ENCODE data around the gene NCKAP1.

NCKAP1 gene

DNA sequence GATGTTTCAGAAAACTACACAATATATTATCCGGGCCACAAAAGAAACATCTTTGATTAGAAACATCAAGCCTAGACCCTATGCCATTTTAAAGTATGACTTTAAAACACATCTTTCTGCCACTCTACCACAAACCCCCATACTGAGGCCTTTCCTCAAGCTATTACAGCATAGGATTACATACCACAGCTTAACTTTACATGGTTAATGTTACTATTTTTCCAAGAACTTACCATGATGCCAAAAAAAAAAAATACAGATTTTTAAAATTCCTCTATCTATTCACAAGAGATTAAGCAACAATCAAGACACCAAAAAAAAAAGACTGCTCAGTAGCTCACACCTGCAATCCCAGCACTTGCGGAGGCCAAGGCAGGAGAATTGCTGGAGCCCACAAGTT lies 9.0 kb downstream of the NCKAP1 start:
- TF ChIP-seq, protein P1, sequence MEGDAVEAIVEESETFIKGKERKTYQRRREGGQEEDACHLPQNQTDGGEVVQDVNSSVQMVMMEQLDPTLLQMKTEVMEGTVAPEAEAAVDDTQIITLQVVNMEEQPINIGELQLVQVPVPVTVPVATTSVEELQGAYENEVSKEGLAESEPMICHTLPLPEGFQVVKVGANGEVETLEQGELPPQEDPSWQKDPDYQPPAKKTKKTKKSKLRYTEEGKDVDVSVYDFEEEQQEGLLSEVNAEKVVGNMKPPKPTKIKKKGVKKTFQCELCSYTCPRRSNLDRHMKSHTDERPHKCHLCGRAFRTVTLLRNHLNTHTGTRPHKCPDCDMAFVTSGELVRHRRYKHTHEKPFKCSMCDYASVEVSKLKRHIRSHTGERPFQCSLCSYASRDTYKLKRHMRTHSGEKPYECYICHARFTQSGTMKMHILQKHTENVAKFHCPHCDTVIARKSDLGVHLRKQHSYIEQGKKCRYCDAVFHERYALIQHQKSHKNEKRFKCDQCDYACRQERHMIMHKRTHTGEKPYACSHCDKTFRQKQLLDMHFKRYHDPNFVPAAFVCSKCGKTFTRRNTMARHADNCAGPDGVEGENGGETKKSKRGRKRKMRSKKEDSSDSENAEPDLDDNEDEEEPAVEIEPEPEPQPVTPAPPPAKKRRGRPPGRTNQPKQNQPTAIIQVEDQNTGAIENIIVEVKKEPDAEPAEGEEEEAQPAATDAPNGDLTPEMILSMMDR (IDR thresholded peaks at IDR 0.05; ENCODE audit: insufficient read depth, low read depth, low read length, missing control alignments): no peak
- DNase-seq (ENCODE audit: low read depth): no peak
- no peak overlapping the region for H3K4me3 ChIP-seq (ENCODE audit: low read depth, low read length)

DNA sequence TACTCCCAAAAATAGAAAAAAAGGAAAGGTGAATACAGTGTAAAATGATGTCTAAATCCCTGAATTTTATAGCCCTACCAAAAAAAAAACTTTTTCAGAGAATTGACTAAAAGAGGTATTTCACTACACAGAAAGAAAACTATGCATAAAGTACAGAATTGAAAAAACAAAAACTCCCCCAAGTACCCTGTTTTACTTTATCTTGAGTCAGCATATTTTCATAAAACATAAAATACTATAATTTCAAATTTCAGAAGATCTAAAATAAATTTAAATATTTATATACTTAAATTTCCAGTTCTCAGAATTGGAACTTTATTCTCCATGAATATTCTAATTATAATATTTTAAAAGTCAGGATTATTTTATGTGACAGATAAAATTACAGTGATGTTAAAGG lies 10.1 kb downstream of the NCKAP1 start:
- no peak overlapping the region for H3K4me3 ChIP-seq (ENCODE audit: low read depth, low read length)
- TF ChIP-seq, protein P1 (IDR thresholded peaks at IDR 0.05; ENCODE audit: insufficient read depth, low read depth, low read length, missing control alignments): no peak
- no peak for DNase-seq (ENCODE audit: low read depth)

DNA sequence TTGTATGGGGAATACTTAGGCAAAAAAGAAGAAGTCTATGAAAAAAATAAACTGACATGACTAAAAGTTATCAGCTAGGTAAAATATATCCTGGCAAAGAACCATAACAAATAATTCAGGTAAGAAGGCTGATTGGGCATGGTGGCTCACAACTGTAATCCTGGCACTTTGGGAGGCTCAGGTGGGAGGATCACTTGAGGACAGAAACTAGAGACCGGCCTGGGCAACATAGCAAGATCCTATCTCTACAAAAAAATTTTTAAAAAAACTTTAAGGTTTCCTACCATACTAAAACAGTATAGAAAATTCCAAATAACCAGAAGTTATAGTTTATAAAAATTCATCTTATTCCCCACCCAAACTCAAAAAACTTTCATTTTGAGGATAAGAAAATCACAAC lies 10.8 kb downstream of the NCKAP1 start:
- H3K4me3 ChIP-seq (ENCODE audit: low read depth, low read length): no peak overlapping the region
- DNase-seq (ENCODE audit: low read depth): no peak
- TF ChIP-seq, protein P1 (IDR thresholded peaks at IDR 0.05; ENCODE audit: insufficient read depth, low read depth, low read length, missing control alignments): no peak

DNA sequence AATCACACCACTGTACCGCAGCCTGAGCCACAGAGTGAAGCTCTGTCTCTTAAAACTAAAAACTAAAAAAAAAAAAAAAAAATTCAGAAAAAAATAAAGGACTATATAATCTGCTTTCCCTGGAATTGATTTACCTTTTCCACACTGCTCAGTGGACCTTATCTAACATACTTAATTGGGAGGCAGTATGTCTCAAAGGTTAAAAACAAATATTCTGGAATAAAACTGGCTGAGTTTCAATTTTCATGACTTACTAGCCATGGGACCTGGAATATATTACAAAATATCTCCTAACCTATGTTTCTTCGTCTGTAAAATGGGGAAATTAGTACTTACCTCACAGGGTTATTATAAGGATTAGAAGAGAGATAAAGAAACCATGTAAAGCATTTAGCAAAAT lies 11.8 kb downstream of the NCKAP1 start:
- H3K4me3 ChIP-seq (ENCODE audit: low read depth, low read length): no peak overlapping the region
- DNase-seq (ENCODE audit: low read depth): no peak
- TF ChIP-seq, protein P1 (IDR thresholded peaks at IDR 0.05; ENCODE audit: insufficient read depth, low read depth, low read length, missing control alignments): no peak

DNA sequence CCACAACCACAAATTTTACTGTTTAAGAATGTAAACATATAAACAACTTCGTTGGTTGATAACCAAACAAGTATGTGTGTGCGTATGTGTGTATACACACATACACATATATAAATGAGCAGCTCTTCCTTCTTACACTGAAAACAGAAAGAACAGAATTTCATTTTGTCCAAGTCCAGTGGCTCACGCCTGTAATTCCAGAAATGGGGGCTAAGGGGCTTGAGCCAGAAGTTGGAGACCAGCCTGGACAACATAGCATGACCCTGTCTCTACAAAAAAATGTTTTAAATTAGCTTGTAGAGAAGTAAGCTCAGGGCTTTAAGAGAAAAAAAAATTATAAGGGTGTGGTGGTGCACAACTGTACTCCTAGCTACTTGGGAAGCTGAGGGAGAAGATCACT lies 12.3 kb downstream of the NCKAP1 start:
- TF ChIP-seq, protein P1 (IDR thresholded peaks at IDR 0.05; ENCODE audit: insufficient read depth, low read depth, low read length, missing control alignments): no peak
- no peak overlapping the region for H3K4me3 ChIP-seq (ENCODE audit: low read depth, low read length)
- no peak for DNase-seq (ENCODE audit: low read depth)

DNA sequence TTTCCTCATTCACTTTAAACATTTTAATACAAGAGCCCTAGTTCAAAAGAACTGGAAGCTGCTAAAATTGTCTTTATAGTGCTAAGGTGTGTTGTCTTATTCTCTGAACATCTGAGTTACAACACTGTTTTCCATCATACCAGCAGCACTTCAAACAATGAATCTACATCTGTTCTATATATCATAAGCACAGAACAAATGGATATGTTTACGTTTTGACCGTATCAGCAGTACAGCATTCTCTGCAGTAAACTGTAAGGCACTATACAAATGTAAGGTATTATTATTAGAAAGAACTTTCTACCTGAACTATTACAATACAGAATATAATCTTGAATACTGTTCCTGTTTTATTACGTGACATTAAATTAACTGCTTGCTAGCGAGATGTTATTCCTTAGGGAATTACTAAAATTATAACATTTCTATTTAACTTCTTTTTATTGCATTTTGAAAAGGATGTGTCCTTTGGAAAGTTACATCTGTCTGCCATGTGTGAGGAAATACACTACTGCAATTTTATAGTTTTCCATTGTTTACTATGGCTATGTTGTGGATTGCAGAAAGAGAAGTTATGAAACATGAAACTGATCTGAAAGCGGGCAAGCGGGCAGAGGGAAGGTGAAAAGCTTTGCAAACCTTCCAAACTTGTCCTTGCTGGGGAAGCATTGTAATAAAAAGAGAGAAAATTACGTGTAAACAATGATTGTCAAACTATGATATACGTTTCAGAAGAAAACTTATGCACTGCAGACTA lies 13.7 kb downstream of the NCKAP1 start:
- DNase-seq (ENCODE audit: low read depth): no peak
- TF ChIP-seq, protein P1 (IDR thresholded peaks at IDR 0.05; ENCODE audit: insufficient read depth, low read depth, low read length, missing control alignments): no peak
- H3K4me3 ChIP-seq (ENCODE audit: low read depth, low read length): no peak overlapping the region

DNA sequence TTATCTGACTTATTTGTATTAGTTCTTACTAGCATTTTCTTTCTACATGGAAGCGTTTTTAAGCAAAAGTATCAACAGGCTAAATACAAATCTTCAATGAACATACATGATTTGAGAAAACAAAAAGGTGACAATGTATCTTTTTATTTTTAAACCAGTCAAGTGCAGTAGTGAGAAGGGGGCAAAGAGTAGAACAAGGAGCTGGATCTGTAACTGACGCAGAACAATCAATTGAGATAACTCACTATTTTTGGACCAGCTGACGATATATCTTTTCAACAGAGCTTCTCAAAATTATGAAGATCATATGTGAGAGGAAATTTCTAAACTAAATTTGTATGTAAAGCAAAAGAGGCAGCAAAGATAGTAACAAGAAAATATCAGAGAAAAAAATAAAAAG lies 15.5 kb downstream of the NCKAP1 start:
- no peak overlapping the region for H3K4me3 ChIP-seq (ENCODE audit: low read depth, low read length)
- TF ChIP-seq, protein P1 (IDR thresholded peaks at IDR 0.05; ENCODE audit: insufficient read depth, low read depth, low read length, missing control alignments): no peak
- DNase-seq (ENCODE audit: low read depth): no peak

Measured in GM12865 (cell line).